ENCODE measurements around the gene GDPD5.

GRCh38 chr11:75450826-75451821 lies 74.6 kb downstream of the GDPD5 start:
- TF ChIP-seq, protein P1, sequence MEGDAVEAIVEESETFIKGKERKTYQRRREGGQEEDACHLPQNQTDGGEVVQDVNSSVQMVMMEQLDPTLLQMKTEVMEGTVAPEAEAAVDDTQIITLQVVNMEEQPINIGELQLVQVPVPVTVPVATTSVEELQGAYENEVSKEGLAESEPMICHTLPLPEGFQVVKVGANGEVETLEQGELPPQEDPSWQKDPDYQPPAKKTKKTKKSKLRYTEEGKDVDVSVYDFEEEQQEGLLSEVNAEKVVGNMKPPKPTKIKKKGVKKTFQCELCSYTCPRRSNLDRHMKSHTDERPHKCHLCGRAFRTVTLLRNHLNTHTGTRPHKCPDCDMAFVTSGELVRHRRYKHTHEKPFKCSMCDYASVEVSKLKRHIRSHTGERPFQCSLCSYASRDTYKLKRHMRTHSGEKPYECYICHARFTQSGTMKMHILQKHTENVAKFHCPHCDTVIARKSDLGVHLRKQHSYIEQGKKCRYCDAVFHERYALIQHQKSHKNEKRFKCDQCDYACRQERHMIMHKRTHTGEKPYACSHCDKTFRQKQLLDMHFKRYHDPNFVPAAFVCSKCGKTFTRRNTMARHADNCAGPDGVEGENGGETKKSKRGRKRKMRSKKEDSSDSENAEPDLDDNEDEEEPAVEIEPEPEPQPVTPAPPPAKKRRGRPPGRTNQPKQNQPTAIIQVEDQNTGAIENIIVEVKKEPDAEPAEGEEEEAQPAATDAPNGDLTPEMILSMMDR (IDR thresholded peaks at IDR 0.05): peak in 3 of 4 experiments; percentile 6 to 31 (median 30)
- no peak for TF ChIP-seq POLR2A (IDR thresholded peaks at IDR 0.05)

Data from uterus (tissue), 2 donors.